PC-9 (cell line): Measurements from ENCODE around the gene EXT2. TPM values are rescaled to one million over a fixed set of nuclear protein-coding genes. Genes with fewer than 3 reads are reported as not detected.

ENCODE experiments used
- BruUV-seq: library from RNA; stranded (reverse); fragments of 400-500 nt; replicated peaks from 2 replicates; lab custom pipeline; 2021; lab: Mats Ljungman, UMichigan
- CTCF ChIA-PET: fragments of 300-600 bp; sonication (Branson Sonifier 250); formaldehyde crosslinking; loops from one replicate; lab custom pipeline; 2022; ENCODE audit warnings: antibody characterized with exemption; lab: Charles Lee
- POLR2A ChIA-PET: fragments of 300-600 bp; sonication (Branson Sonifier 250); formaldehyde crosslinking; loops from one replicate; lab custom pipeline; 2022; ENCODE audit warnings: antibody characterized with exemption; ENCODE audit not compliant: unreplicated experiment; lab: Charles Lee
- DNase-seq, 2 experiments: peaks; one replicate each; pipeline versions ENCODE4 v3.0.0 to v3.0.0-alpha.2; 2015 to 2022; ENCODE audit warnings: mixed read lengths in 1 of 2
- H2AFZ ChIP-seq: fragments of 200-600 bp; sonication (generic); 2 replicates; pipeline ENCODE4 v1.8.1; 2017; ENCODE audit warnings: antibody characterized with exemption
- H3F3A ChIP-seq: fragments of 200-600 bp; sonication (generic); 2 replicates; pipeline ENCODE4 v1.8.1; 2017; ENCODE audit warnings: antibody characterized with exemption, mild to moderate bottlenecking, low read depth; ENCODE audit not compliant: insufficient read depth
- H3K27ac ChIP-seq: fragments of 200-600 bp; sonication (generic); 2 replicates; pipeline ENCODE4 v1.6.1; 2016; ENCODE audit warnings: mixed run types
- H3K27me3 ChIP-seq: fragments of 200-600 bp; sonication (generic); 2 replicates; pipeline ENCODE4 v1.6.1; 2016; ENCODE audit warnings: low read depth, mixed run types; ENCODE audit not compliant: insufficient read depth
- H3K36me3 ChIP-seq: fragments of 200-600 bp; sonication (generic); 2 replicates; pipeline ENCODE4 v1.6.1; 2016; ENCODE audit warnings: low read depth, mixed run types
- H3K4me1 ChIP-seq: fragments of 200-600 bp; sonication (generic); replicated peaks from 2 replicates; pipeline ENCODE4 v1.6.1; 2016; ENCODE audit warnings: mixed run types; ENCODE audit not compliant: insufficient read depth
- H3K4me2 ChIP-seq: fragments of 200-600 bp; sonication (generic); 2 replicates; pipeline ENCODE4 v1.6.1; 2017; ENCODE audit warnings: mixed run types
- H3K4me3 ChIP-seq: fragments of 200-600 bp; sonication (generic); 2 replicates; pipeline ENCODE4 v1.6.1; 2016; ENCODE audit warnings: mixed run types
- H3K79me2 ChIP-seq: fragments of 200-600 bp; sonication (generic); 2 replicates; pipeline ENCODE4 v1.6.1; 2017; ENCODE audit warnings: low read depth, mixed run types
- H3K9me2 ChIP-seq: fragments of 200-600 bp; sonication (generic); 2 replicates; pipeline ENCODE4 v1.8.1; 2017; ENCODE audit warnings: mild to moderate bottlenecking; ENCODE audit not compliant: insufficient read depth
- H3K9me3 ChIP-seq: fragments of 200-600 bp; sonication (generic); 2 replicates; pipeline ENCODE4 v1.8.1; 2016; ENCODE audit warnings: low read depth; ENCODE audit not compliant: insufficient read depth
- H4K20me1 ChIP-seq: fragments of 200-600 bp; sonication (generic); 2 replicates; pipeline ENCODE4 v1.8.1; 2017; ENCODE audit not compliant: insufficient read depth
- EZH2 ChIP-seq: fragments of 200-600 bp; sonication (generic); IDR thresholded peaks from 2 replicates; pipeline ENCODE4 v1.8.0; 2017; ENCODE audit warnings: antibody characterized with exemption, low read depth
- intact Hi-C: fragments of 100-400 bp; cut with micrococcal nuclease; formaldehyde crosslinking; loops from one replicate; pipeline ENCODE4 v1.10.0; 2022; ENCODE audit not compliant: unreplicated experiment
- total RNA-seq: library from RNA; stranded (reverse); gene quantifications from 2 replicates; pipeline ENCODE4 v1.2.3, GENCODE V29; 2021
- TF ChIP-seq, protein P1 (sequence below): fragments of 200-600 bp; sonication (generic); conservative IDR thresholded peaks from 2 replicates; pipeline ENCODE4 v1.6.1; 2017; ENCODE audit warnings: mixed run types, antibody characterized with exemption, mild to moderate bottlenecking, moderate library complexity

The EXT2 gene
- total RNA-seq, 1 experiment from 2014 or later = 72.4 TPM

DNA sequence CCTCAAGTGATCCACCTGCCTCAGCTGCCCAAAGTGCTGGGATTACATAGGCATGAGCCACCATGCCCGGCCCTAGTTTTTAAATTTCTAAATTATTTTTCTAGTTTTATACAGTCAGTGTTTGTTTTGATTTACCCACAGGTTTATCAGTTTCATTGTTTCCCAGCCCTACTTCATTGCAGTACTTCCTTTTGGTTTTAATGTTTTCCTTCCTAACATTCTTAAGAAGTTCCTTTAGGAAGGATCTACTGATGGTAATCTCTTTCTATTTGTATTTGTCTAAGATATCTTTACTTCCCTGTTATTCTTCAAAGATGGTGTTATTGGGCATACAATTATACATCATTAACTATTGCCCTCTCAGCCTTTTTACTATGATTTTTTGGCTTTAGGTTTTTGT lies 4.9 kb upstream of the EXT2 start:
- H3K4me2 ChIP-seq = no peak overlapping the region

DNA sequence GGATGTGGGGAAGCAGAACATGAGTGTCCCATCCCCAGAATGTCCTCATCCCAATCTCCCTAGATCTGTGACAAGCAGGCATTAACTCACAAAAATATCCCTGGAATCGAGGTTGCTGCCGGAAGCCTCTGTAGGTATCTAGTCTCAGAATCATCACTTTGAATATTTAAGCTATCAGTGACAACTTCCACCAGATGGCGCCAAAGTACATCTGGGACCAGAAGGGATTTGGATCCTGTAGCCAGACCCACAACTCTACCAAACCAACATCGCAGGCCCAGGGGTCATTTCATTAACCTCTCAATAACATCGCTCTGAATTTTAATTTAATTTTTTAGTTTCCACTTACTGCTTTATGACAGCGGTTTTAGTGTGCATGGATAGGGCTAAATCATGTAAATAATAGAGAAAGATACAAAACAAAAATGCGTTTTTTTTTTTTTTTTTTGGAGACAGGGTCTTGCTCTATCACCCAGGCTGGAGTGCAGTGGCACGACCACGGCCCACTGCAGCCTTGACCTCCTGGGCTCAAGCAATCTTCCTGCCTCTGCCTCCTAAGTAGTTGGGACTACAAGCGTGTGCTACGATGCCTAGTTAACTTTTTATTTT lies 1.1 kb upstream of the EXT2 start:
- no peaks in the 10 kb centered on the region for H3K9me2 ChIP-seq
- DNase-seq = peak; percentile 56 to 61
- no peak overlapping the region for H2AFZ ChIP-seq
- H3K27ac ChIP-seq = no peak overlapping the region
- ChIA-PET CTCF (interaction anchor here (0.6 to 1.5 kb wide), 4 partner anchors 10 to 36 kb away, joined by 3 to 7 read pairs (median 4); no protein-coding TSS in a partner anchor), POLR2A (interaction anchor here (0.6 kb wide), 1 partner anchor 206 kb away, joined by 4 read pairs; no protein-coding TSS in a partner anchor)
- TF ChIP-seq, protein P1, sequence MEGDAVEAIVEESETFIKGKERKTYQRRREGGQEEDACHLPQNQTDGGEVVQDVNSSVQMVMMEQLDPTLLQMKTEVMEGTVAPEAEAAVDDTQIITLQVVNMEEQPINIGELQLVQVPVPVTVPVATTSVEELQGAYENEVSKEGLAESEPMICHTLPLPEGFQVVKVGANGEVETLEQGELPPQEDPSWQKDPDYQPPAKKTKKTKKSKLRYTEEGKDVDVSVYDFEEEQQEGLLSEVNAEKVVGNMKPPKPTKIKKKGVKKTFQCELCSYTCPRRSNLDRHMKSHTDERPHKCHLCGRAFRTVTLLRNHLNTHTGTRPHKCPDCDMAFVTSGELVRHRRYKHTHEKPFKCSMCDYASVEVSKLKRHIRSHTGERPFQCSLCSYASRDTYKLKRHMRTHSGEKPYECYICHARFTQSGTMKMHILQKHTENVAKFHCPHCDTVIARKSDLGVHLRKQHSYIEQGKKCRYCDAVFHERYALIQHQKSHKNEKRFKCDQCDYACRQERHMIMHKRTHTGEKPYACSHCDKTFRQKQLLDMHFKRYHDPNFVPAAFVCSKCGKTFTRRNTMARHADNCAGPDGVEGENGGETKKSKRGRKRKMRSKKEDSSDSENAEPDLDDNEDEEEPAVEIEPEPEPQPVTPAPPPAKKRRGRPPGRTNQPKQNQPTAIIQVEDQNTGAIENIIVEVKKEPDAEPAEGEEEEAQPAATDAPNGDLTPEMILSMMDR = peak; percentile 89
- no peak for TF ChIP-seq EZH2
- no TSS peak for BruUV-seq
- H3K79me2 ChIP-seq = peaks cover 26% of the 10 kb centered on the region
- H3K9me3 ChIP-seq = no peaks in the 10 kb centered on the region
- intact Hi-C loops = loop anchor here (1.0 to 10.0 kb wide), 2 partner anchors 190 to 444 kb away; no protein-coding TSS in a partner anchor
- no peaks in the 10 kb centered on the region for H3K27me3 ChIP-seq
- peaks cover 16% of the 10 kb centered on the region for H3K4me1 ChIP-seq
- no peaks in the 10 kb centered on the region for H3K36me3 ChIP-seq
- no peak overlapping the region for H3K4me3 ChIP-seq
- no peak overlapping the region for H3K4me2 ChIP-seq
- peaks cover 5% of the 10 kb centered on the region for H3F3A ChIP-seq
- H4K20me1 ChIP-seq = no peaks in the 10 kb centered on the region; the same call in 1 of the 2 replicates

More for the DNA sequence above, 4.9 kb upstream of the EXT2 start:
- TF ChIP-seq, protein P1 = no peak
- TF ChIP-seq EZH2 = no peak
- CTCF ChIA-PET = interaction anchor here (0.7 kb wide), 1 partner anchor 14 kb away, joined by 3 read pairs; no protein-coding TSS in a partner anchor
- Histone ChIP-seq H3K27me3 (no peaks in the 10 kb centered on the region), H3K79me2 (no peaks in the 10 kb centered on the region), H2AFZ (no peak overlapping the region), H3K27ac (no peak overlapping the region), H3K36me3 (no peaks in the 10 kb centered on the region), H3K9me3 (no peaks in the 10 kb centered on the region), H3K4me1 (0 out of 2 replicates have a peak, but pooled peaks cover 5% of the 10 kb centered on the region), H3F3A (no peaks in the 10 kb centered on the region), H4K20me1 (no peaks in the 10 kb centered on the region), H3K4me3 (no peak overlapping the region), H3K9me2 (no peaks in the 10 kb centered on the region)
- DNase-seq = no peak
- POLR2A ChIA-PET = no interaction called here
- no TSS peak for BruUV-seq
- intact Hi-C loops = loop anchor here (10.0 kb wide), 1 partner anchor 194 kb away; no protein-coding TSS in a partner anchor

DNA sequence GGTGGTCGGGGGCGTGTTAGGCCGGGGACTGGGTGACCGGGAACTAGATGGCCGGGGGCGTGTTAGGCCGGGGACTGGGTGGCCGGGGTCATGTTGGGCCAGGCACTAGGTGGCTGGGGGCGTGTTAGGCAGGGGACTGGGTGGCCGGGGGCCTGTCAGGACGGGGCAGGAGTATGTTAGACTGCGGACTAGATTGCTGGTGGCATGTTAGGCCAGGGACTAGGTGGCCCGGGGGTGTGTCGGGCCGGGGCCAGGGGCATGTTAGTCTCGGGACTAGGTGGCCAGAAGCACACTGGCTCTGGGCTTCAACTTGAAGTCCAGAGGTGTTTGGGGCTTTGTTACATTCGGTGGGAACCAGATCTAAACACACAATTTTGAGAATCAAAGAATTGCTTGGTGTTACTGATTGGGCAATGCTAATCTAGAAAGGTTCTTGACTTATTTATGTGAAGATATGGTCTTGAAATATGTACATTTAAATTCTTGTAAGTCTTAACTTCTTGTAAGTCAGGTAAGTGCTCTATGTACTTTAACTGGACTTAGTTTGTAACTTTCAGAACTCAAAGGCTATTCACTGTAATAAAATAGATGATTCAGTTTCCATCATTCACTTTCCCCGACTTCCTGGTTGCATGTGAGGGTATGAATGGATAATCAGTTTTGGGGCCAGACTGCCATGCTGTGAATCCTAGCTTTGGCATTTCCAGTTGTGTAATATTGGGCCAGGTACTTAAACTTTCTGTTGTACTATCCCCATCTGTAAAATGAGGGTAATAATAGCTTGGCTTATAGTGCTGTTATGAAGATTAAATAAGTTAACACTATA lies 1.1 kb downstream of the EXT2 start:
- Histone ChIP-seq H3K27ac (peak overlapping the region; percentile 41), H3K9me3 (no peaks in the 10 kb centered on the region), H3K4me2 (peak overlapping the region; percentile 87), H2AFZ (peak overlapping the region; percentile 83), H3K79me2 (peaks cover 26% of the 10 kb centered on the region), H3K9me2 (no peaks in the 10 kb centered on the region), H3K4me3 (peak overlapping the region; percentile 82), H3K4me1 (peaks cover 16% of the 10 kb centered on the region), H3K36me3 (no peaks in the 10 kb centered on the region), H4K20me1 (peaks cover 5% of the 10 kb centered on the region; the same call in 1 of the 2 replicates), H3F3A (peaks cover 5% of the 10 kb centered on the region), H3K27me3 (no peaks in the 10 kb centered on the region)
- TF ChIP-seq, protein P1 = no peak
- no peak for TF ChIP-seq EZH2
- DNase-seq = peak in 1 of 2 experiments; percentile 86
- BruUV-seq = no TSS peak
- ChIA-PET CTCF (interaction anchor here (0.5 to 0.7 kb wide), 3 partner anchors 11 to 673 kb away, joined by 3 to 4 read pairs (median 3); no protein-coding TSS in a partner anchor), POLR2A (no interaction called here)
- intact Hi-C loops = loop anchor here (5.0 to 10.0 kb wide), 2 partner anchors 188 to 521 kb away; no protein-coding TSS in a partner anchor
